GM10248 (cell line): ENCODE results near the gene ARMH4.

ENCODE experiments used
- CTCF ChIA-PET: fragments of 300-600 bp; sonication (Branson Sonifier 250); formaldehyde crosslinking; extraction: SDS; loops from one replicate; lab custom pipeline; 2021; ENCODE audit warnings: antibody characterized with exemption; lab: Yijun Ruan, JAX
- POLR2A ChIA-PET: fragments of 350-650 bp; sonication (Branson Sonifier 250); formaldehyde crosslinking; extraction: SDS; loops from one replicate; lab custom pipeline; 2020; ENCODE audit warnings: antibody characterized with exemption; lab: Yijun Ruan, JAX
- DNase-seq: peaks from one replicate; pipeline ENCODE4 v3.0.0; 2012; ENCODE audit errors: extremely low spot score
- CTCF ChIP-seq: IDR thresholded peaks from 2 replicates; pipeline ENCODE4 v1.5.1; 2012; ENCODE audit warnings: mild to moderate bottlenecking, low read depth; ENCODE audit errors: extremely low read depth, missing control alignments, control extremely low read depth

ARMH4 gene

GRCh38 chr14:58055497-58056010 is 96.5 kb downstream of the ARMH4 start:
- ChIA-PET CTCF (interaction anchor here (0.7 to 1.7 kb wide), 5 partner anchors 8 to 20 kb away, joined by 3 to 9 read pairs (median 3); no protein-coding TSS in a partner anchor), POLR2A (no interaction called here)
- TF ChIP-seq CTCF: no peak
- no peak for DNase-seq

GRCh38 chr14:58054100-58054499 is 97.9 kb downstream of the ARMH4 start:
- ChIA-PET POLR2A (no interaction called here), CTCF (no interaction called here)
- no peak for TF ChIP-seq CTCF
- DNase-seq: no peak

- DNase-seq: no peak
- CTCF ChIA-PET: interaction anchor here (1.4 kb wide), 1 partner anchor 8 kb away, joined by 3 read pairs; no protein-coding TSS in a partner anchor
- no peak for TF ChIP-seq CTCF
- POLR2A ChIA-PET: no interaction called here
Observed at GRCh38 chr14:58048219-58048618, 103.8 kb downstream of the ARMH4 start.

GRCh38 chr14:58027904-58028303 is 124.1 kb downstream of the ARMH4 start:
- TF ChIP-seq CTCF: no peak
- CTCF ChIA-PET: no interaction called here
- no peak for DNase-seq
- POLR2A ChIA-PET: no interaction called here

- DNase-seq: no peak
- TF ChIP-seq CTCF: no peak
- POLR2A ChIA-PET: no interaction called here
- CTCF ChIA-PET: no interaction called here
Observed at GRCh38 chr14:58026967-58027366, 125.0 kb downstream of the ARMH4 start.

GRCh38 chr14:58026219-58026618 is 125.8 kb downstream of the ARMH4 start:
- POLR2A ChIA-PET: no interaction called here
- TF ChIP-seq CTCF: no peak
- no peak for DNase-seq
- CTCF ChIA-PET: interaction anchor here (1.1 kb wide), 1 partner anchor 31 kb away, joined by 5 read pairs; no protein-coding TSS in a partner anchor

- ChIA-PET POLR2A (no interaction called here), CTCF (no interaction called here)
- TF ChIP-seq CTCF: no peak
- no peak for DNase-seq
Observed at GRCh38 chr14:58014778-58015177, 137.2 kb downstream of the ARMH4 start.
